Activated T-cell treated with anti-CD3 and anti-CD28 coated beads, Interleukin-2, amount 50 U/mL, for 72 hours (primary cell): ENCODE measurements around the gene SRP19. TPM values are rescaled to one million over a fixed set of nuclear protein-coding genes. Genes with fewer than 3 reads are reported as not detected.
"Not testable (repeated sequence)": the region's sequence is repeated elsewhere in the genome, so short reads cannot be mapped to it uniquely, and the experiment has no call there.

Experiments used
- ATAC-seq, 2 donors: fragments of 150-1000 bp; cut with Tn5 transposase; replicated peaks in 1 of 2; 2 replicates each; pipeline ENCODE4 v1.10.0; 2021; ENCODE audit warnings: moderate library complexity in 2 of 2, mild to moderate bottlenecking in 1 of 2
- DNase-seq, 2 donors: peaks; one replicate each; pipeline ENCODE4 v3.0.0; 2021 to 2022; ENCODE audit warnings: mixed read lengths in 1 of 2
- H3K27ac Mint-ChIP-seq: one replicate; pipeline ENCODE4 v1.8.0; 2022; ENCODE audit warnings: mild to moderate bottlenecking, moderate library complexity, mixed read lengths
- H3K27me3 Mint-ChIP-seq: one replicate; pipeline ENCODE4 v1.8.0; 2022; ENCODE audit warnings: low read depth, mixed read lengths
- H3K36me3 Mint-ChIP-seq, 2 donors: one replicate each; pipeline ENCODE4 v1.8.0; 2022; ENCODE audit warnings: mixed read lengths in 2 of 2, mild to moderate bottlenecking in 1 of 2; ENCODE audit not compliant: insufficient read depth in 2 of 2
- H3K4me1 Mint-ChIP-seq: one replicate; pipeline ENCODE4 v1.8.0; 2022; ENCODE audit warnings: low read depth, mixed read lengths
- H3K4me3 Mint-ChIP-seq, 2 donors: one replicate each; pipeline ENCODE4 v1.8.0; 2022; ENCODE audit warnings: mild to moderate bottlenecking in 2 of 2, mixed read lengths in 2 of 2, moderate library complexity in 2 of 2
- H3K9me3 Mint-ChIP-seq, 2 donors: one replicate each; pipeline ENCODE4 v1.8.0; 2022; ENCODE audit warnings: mixed read lengths in 2 of 2
- total RNA-seq, 2 donors: library from RNA; stranded (reverse); gene quantifications; one replicate each; pipeline ENCODE4 v1.2.3, GENCODE V29; 2022

SRP19 gene
- total RNA-seq, 2 donors from 2014 or later, result 41.4 to 47.6 TPM

- DNase-seq, result no peak
- peaks cover 6% of the 10 kb centered on the region for H3K4me1 Mint-ChIP-seq
- no peak overlapping the region for H3K4me3 Mint-ChIP-seq
- peaks cover 4 to 5% of the 10 kb centered on the region in 2 donors for H3K36me3 Mint-ChIP-seq
- H3K27ac Mint-ChIP-seq, result no peak overlapping the region
- H3K9me3 Mint-ChIP-seq, result peaks cover 3 to 4% of the 10 kb centered on the region in 2 donors
- peaks cover 18% of the 10 kb centered on the region for H3K27me3 Mint-ChIP-seq
- ATAC-seq, result no peak
Measured at GRCh38 chr5:112849912-112850311, 11.2 kb upstream of the SRP19 start.

DNA sequence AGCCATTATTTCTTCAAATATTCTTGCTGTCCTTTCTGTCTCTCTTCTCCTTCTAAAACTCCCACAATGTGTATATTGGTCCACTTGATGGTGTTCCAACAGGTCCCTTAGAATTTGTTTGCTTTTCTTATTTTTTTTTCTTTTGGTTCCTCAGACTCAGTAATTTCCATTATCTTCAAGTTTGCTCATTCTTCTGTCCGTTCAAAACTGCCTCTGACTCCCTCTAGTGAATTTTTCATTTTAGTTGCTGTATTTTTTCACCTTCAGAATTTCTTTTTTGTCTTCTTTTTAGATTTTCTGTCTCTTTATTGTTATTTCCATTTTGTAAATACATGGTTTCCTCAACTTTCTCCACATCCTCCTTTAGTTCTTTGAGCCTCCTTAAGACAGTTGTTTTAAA, 6.4 kb upstream of the SRP19 start:
- no peak overlapping the region for H3K27ac Mint-ChIP-seq
- peaks cover 7 to 9% of the 10 kb centered on the region in 2 donors for H3K36me3 Mint-ChIP-seq
- H3K9me3 Mint-ChIP-seq, result peaks cover 5 to 6% of the 10 kb centered on the region in 2 donors
- ATAC-seq (no peak), DNase-seq (no peak)
- peaks cover 48% of the 10 kb centered on the region for H3K27me3 Mint-ChIP-seq
- peaks cover 7% of the 10 kb centered on the region for H3K4me1 Mint-ChIP-seq
- H3K4me3 Mint-ChIP-seq, result no peak overlapping the region

- ATAC-seq, result no peak
Measured at GRCh38 chr5:112857866-112858265, 3.2 kb upstream of the SRP19 start.

GRCh38 chr5:112860571-112860928, 537 bp upstream of the SRP19 start:
- Mint-ChIP-seq H3K4me3 (peak overlapping the region; percentile 93 to 94), H3K27ac (peak overlapping the region; percentile 98), H3K4me1 (peaks cover 35% of the 10 kb centered on the region), H3K27me3 (peaks cover 24% of the 10 kb centered on the region), H3K36me3 (peaks cover 5 to 22% of the 10 kb centered on the region in 2 donors)
- not testable (repeated sequence) for ATAC-seq, H3K9me3 Mint-ChIP-seq, DNase-seq

More at GRCh38 chr5:112857866-112858265, 3.2 kb upstream of the SRP19 start:
- Mint-ChIP-seq H3K4me1 (peaks cover 22% of the 10 kb centered on the region), H3K9me3 (peaks cover 5 to 6% of the 10 kb centered on the region in 2 donors), H3K36me3 (peaks cover 12 to 19% of the 10 kb centered on the region in 2 donors), H3K27ac (peak overlapping the region; percentile 1), H3K4me3 (peak overlapping the region in 1 of 2 donors; percentile 1), H3K27me3 (peaks cover 44% of the 10 kb centered on the region)
- no peak for DNase-seq

DNA sequence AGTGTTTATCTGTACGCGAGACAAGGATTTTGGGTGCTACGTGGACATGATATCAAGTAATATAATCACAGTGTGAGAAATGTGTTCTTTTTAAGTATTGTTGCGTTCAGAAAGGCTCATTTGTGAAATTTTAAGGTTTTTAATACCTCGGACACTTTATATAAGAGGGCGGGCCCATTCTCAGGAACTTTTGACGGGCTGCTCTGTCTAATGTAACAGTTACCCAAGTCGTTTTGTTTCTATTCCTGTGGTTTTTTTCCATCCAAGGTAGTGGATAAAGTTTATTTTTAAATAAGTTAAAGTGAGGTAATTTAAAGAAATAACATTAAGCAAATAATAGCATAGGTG, 525 bp downstream of the SRP19 start:
- peak overlapping the region; percentile 93 to 94 for H3K4me3 Mint-ChIP-seq
- no peak for DNase-seq
- H3K27ac Mint-ChIP-seq, result peak overlapping the region; percentile 98
- ATAC-seq, result no peak
- peaks cover 3 to 23% of the 10 kb centered on the region in 2 donors for H3K36me3 Mint-ChIP-seq
- H3K4me1 Mint-ChIP-seq, result peaks cover 41% of the 10 kb centered on the region
- peaks cover 13% of the 10 kb centered on the region for H3K27me3 Mint-ChIP-seq
- H3K9me3 Mint-ChIP-seq, result no peaks in the 10 kb centered on the region

GRCh38 chr5:112862085-112862484, 998 bp downstream of the SRP19 start:
- Mint-ChIP-seq H3K27me3 (peaks cover 12% of the 10 kb centered on the region), H3K4me1 (peaks cover 46% of the 10 kb centered on the region), H3K9me3 (no peaks in the 10 kb centered on the region), H3K36me3 (peaks cover 3 to 27% of the 10 kb centered on the region in 2 donors), H3K4me3 (peak overlapping the region; percentile 93 to 94), H3K27ac (peak overlapping the region; percentile 98)
- ATAC-seq (no peak), DNase-seq (no peak)

- Mint-ChIP-seq H3K4me3 (peak overlapping the region; percentile 36 to 62), H3K27ac (peak overlapping the region; percentile 92), H3K27me3 (no peaks in the 10 kb centered on the region), H3K9me3 (no peaks in the 10 kb centered on the region), H3K4me1 (peaks cover 49% of the 10 kb centered on the region), H3K36me3 (peaks cover 5 to 36% of the 10 kb centered on the region in 2 donors)
- no peak for ATAC-seq
- no peak for DNase-seq
Measured at GRCh38 chr5:112863549-112863948, 2.5 kb downstream of the SRP19 start.

GRCh38 chr5:112865128-112865527, 4.0 kb downstream of the SRP19 start:
- H3K4me1 Mint-ChIP-seq, result peaks cover 65% of the 10 kb centered on the region
- peaks cover 8 to 43% of the 10 kb centered on the region in 2 donors for H3K36me3 Mint-ChIP-seq
- H3K27ac Mint-ChIP-seq, result no peak overlapping the region
- DNase-seq, result no peak
- H3K4me3 Mint-ChIP-seq, result no peak overlapping the region
- H3K9me3 Mint-ChIP-seq, result no peaks in the 10 kb centered on the region
- ATAC-seq, result no peak
- H3K27me3 Mint-ChIP-seq, result no peaks in the 10 kb centered on the region

- peaks cover 62% of the 10 kb centered on the region for H3K4me1 Mint-ChIP-seq
- peak overlapping the region in 1 of 2 donors; percentile 41 for H3K4me3 Mint-ChIP-seq
- peaks cover 6 to 40% of the 10 kb centered on the region in 2 donors for H3K36me3 Mint-ChIP-seq
- H3K9me3 Mint-ChIP-seq, result no peaks in the 10 kb centered on the region
- ATAC-seq, result peak; percentile 51 to 53
- H3K27ac Mint-ChIP-seq, result peak overlapping the region; percentile 92
- H3K27me3 Mint-ChIP-seq, result no peaks in the 10 kb centered on the region
- DNase-seq, result no peak
Measured at GRCh38 chr5:112866739-112867138, 5.7 kb downstream of the SRP19 start.

DNA sequence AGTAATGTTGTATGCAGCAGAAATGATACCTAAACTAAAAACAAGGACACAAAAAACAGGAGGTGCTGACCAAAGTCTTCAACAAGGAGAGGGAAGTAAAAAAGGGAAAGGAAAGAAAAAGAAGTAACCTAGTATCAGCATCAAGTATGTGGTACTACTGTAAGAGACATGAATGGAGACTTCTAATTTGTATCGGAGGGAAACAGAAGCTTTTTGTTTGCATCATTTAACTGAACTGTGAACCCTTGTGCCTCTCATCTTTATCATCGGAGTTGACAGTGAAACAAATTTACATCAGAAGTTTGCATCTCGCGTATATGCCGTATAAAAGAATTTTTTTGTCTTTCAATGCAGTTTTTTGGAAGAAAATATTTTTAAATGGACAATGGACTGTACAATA, 6.3 kb downstream of the SRP19 start:
- no peaks in the 10 kb centered on the region for H3K9me3 Mint-ChIP-seq
- peak overlapping the region; percentile 92 for H3K27ac Mint-ChIP-seq
- H3K36me3 Mint-ChIP-seq, result peaks cover 6 to 37% of the 10 kb centered on the region in 2 donors
- no peak for DNase-seq
- no peak for ATAC-seq
- H3K27me3 Mint-ChIP-seq, result no peaks in the 10 kb centered on the region
- no peak overlapping the region for H3K4me3 Mint-ChIP-seq
- H3K4me1 Mint-ChIP-seq, result peaks cover 58% of the 10 kb centered on the region

GRCh38 chr5:112869948-112870347, 8.9 kb downstream of the SRP19 start:
- H3K36me3 Mint-ChIP-seq, result peaks cover 9 to 33% of the 10 kb centered on the region in 2 donors
- H3K27me3 Mint-ChIP-seq, result no peaks in the 10 kb centered on the region
- H3K4me3 Mint-ChIP-seq, result no peak overlapping the region
- ATAC-seq (peak; percentile 73 to 85), DNase-seq (peak in 1 of 2 donors; percentile 13)
- H3K4me1 Mint-ChIP-seq, result peaks cover 55% of the 10 kb centered on the region
- peak overlapping the region; percentile 86 for H3K27ac Mint-ChIP-seq
- H3K9me3 Mint-ChIP-seq, result no peaks in the 10 kb centered on the region

DNA sequence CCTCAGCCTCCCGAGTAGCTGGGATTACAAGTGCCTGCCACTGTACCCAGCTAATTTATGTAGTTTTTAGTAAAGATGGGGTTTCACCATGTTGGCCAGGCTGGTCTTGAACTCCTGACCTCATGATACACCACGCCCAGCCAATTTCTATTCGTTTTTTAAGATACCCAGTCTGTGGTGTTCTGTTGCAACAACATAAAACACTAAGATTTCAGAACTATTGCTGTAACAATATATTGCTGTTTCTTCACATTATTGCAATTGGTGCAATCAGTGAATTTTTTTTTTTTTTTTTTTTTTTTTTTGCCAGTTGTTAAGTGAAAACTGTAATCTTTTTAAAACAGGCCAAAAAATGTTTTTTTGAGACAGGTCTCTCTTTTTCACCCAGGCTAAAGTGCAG, 9.9 kb downstream of the SRP19 start:
- Mint-ChIP-seq H3K4me1 (peaks cover 55% of the 10 kb centered on the region), H3K27ac (no peak overlapping the region), H3K9me3 (no peaks in the 10 kb centered on the region), H3K27me3 (no peaks in the 10 kb centered on the region), H3K4me3 (no peak overlapping the region), H3K36me3 (peaks cover 9 to 34% of the 10 kb centered on the region in 2 donors)
- DNase-seq, result no peak
- ATAC-seq, result no peak

DNA sequence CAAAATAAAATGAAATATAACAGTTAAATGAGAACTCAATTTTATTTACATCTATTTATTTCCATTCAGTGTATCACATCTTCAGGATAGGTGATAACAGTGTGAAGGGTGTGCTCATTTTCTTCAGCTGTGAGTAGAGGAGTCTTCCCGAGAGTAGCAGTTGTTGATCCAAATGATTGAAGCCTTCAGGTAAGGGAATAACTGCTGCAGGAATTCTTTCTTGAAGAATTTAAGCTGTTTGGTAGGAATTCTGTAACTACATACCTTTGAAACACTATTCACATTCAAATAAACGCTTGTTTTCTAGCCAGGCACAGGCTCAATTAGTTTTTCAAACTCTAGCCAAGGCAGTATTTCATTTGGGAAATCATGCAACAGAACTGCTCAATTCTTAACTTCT, 15.3 kb downstream of the SRP19 start:
- Mint-ChIP-seq H3K4me1 (peaks cover 39% of the 10 kb centered on the region), H3K36me3 (peaks cover 13 to 34% of the 10 kb centered on the region in 2 donors), H3K27me3 (no peaks in the 10 kb centered on the region), H3K27ac (no peak overlapping the region), H3K9me3 (no peaks in the 10 kb centered on the region), H3K4me3 (no peak overlapping the region)
- ATAC-seq (no peak), DNase-seq (no peak)

DNA sequence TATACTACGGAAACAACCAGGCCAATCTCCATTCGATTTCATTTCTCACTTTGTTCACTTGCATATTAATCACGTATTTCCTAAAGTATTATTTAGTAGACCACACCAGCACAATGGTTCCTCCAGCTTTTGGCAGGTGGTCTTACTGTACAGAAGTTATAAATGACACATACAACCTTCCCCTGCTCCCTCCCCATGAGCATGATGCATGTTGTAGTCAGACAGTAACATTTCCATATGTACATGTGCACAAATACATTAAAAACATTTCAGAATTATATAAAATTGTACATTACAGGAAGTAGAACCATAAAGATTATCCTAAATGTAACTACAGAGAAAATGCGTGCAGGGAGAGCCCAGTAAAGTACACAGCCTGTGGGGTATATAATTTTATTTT, 17.0 kb downstream of the SRP19 start:
- peaks cover 12 to 31% of the 10 kb centered on the region in 2 donors for H3K36me3 Mint-ChIP-seq
- peak overlapping the region; percentile 95 for H3K27ac Mint-ChIP-seq

More for the DNA sequence above, 17.0 kb downstream of the SRP19 start:
- peak overlapping the region in 1 of 2 donors; percentile 70 for H3K4me3 Mint-ChIP-seq
- H3K9me3 Mint-ChIP-seq, result no peaks in the 10 kb centered on the region
- no peak for DNase-seq
- no peaks in the 10 kb centered on the region for H3K27me3 Mint-ChIP-seq
- ATAC-seq, result no peak
- peaks cover 33% of the 10 kb centered on the region for H3K4me1 Mint-ChIP-seq
